KMS-11 (cell line): ENCODE data around the gene TSPAN3.
A peak's percentile ranks its signal among the peaks of the same experiment; 100 is the strongest.

Experiments used
- H2AFZ ChIP-seq: fragments of 200-600 bp; sonication (generic); 2 replicates; pipeline ENCODE4 v1.6.1; 2016; ENCODE audit warnings: antibody characterized with exemption, mixed run types, low read depth
- H3K27ac ChIP-seq: fragments of 200-600 bp; sonication (generic); 2 replicates; pipeline ENCODE4 v1.6.1; 2016; ENCODE audit warnings: mild to moderate bottlenecking, mixed run types
- H3K27me3 ChIP-seq: fragments of 200-600 bp; sonication (generic); 2 replicates; pipeline ENCODE4 v1.6.1; 2017; ENCODE audit warnings: mild to moderate bottlenecking, low read depth, mixed run types, moderate library complexity; ENCODE audit not compliant: insufficient read depth
- H3K36me3 ChIP-seq: fragments of 200-600 bp; sonication (generic); 2 replicates; pipeline ENCODE4 v1.6.1; 2017; ENCODE audit warnings: mild to moderate bottlenecking, mixed run types; ENCODE audit not compliant: insufficient read depth
- H3K4me1 ChIP-seq: fragments of 200-600 bp; sonication (generic); 2 replicates; pipeline ENCODE4 v1.6.1; 2016; ENCODE audit warnings: mild to moderate bottlenecking, low read depth, mixed run types; ENCODE audit not compliant: poor library complexity, severe bottlenecking
- H3K4me2 ChIP-seq: fragments of 200-600 bp; sonication (generic); 2 replicates; pipeline ENCODE4 v1.7.0; 2016; ENCODE audit warnings: mild to moderate bottlenecking, mixed run types
- H3K4me3 ChIP-seq: fragments of 200-600 bp; sonication (generic); IDR thresholded peaks from 2 replicates; pipeline ENCODE4 v1.6.1; 2017; ENCODE audit warnings: low read depth, low read length, mixed read lengths; ENCODE audit not compliant: insufficient read depth
- H3K79me2 ChIP-seq: fragments of 200-600 bp; sonication (generic); 2 replicates; pipeline ENCODE4 v1.6.1; 2016; ENCODE audit warnings: low read depth, mixed run types; ENCODE audit not compliant: insufficient read depth
- H3K9ac ChIP-seq: fragments of 200-600 bp; sonication (generic); 2 replicates; pipeline ENCODE4 v1.6.1; 2016; ENCODE audit warnings: mild to moderate bottlenecking, mixed run types
- H4K20me1 ChIP-seq: fragments of 200-600 bp; sonication (generic); 2 replicates; pipeline ENCODE4 v1.6.1; 2016; ENCODE audit warnings: mild to moderate bottlenecking, mixed run types; ENCODE audit not compliant: insufficient read depth
- CTCF ChIP-seq: fragments of 200-600 bp; sonication (generic); conservative IDR thresholded peaks from 2 replicates; pipeline ENCODE4 v1.6.1; 2017; ENCODE audit warnings: low read depth, mild to moderate bottlenecking, antibody characterized with exemption, low read length, moderate library complexity, mixed read lengths

Gene TSPAN3

GRCh38 chr15:77115179-77115578, 44.3 kb upstream of the TSPAN3 start:
- Histone ChIP-seq H3K27ac (no peak overlapping the region), H3K4me3 (no peak overlapping the region), H4K20me1 (no peaks in the 10 kb centered on the region), H3K27me3 (no peaks in the 10 kb centered on the region), H3K9ac (no peak overlapping the region), H3K79me2 (no peaks in the 10 kb centered on the region), H3K4me2 (no peak overlapping the region), H2AFZ (no peak overlapping the region), H3K4me1 (no peaks in the 10 kb centered on the region), H3K36me3 (no peaks in the 10 kb centered on the region)
- TF ChIP-seq CTCF, result no peak

- Histone ChIP-seq H3K27ac (no peak overlapping the region), H3K27me3 (no peaks in the 10 kb centered on the region), H3K36me3 (no peaks in the 10 kb centered on the region), H4K20me1 (no peaks in the 10 kb centered on the region), H3K79me2 (no peaks in the 10 kb centered on the region), H3K9ac (no peak overlapping the region), H3K4me3 (no peak overlapping the region), H3K4me2 (no peak overlapping the region), H2AFZ (no peak overlapping the region), H3K4me1 (no peaks in the 10 kb centered on the region)
- no peak for TF ChIP-seq CTCF
Observed at GRCh38 chr15:77112838-77113504, 42.1 kb upstream of the TSPAN3 start.

- H3K27me3 ChIP-seq, result no peaks in the 10 kb centered on the region
- no peaks in the 10 kb centered on the region for H3K4me1 ChIP-seq
- no peak overlapping the region for H3K9ac ChIP-seq
- no peak overlapping the region for H2AFZ ChIP-seq
- no peaks in the 10 kb centered on the region for H4K20me1 ChIP-seq
- H3K27ac ChIP-seq, result no peak overlapping the region
- no peak overlapping the region for H3K4me3 ChIP-seq
- TF ChIP-seq CTCF, result no peak
- H3K79me2 ChIP-seq, result no peaks in the 10 kb centered on the region
- no peak overlapping the region for H3K4me2 ChIP-seq
- H3K36me3 ChIP-seq, result no peaks in the 10 kb centered on the region
Observed at GRCh38 chr15:77111789-77112188, 40.9 kb upstream of the TSPAN3 start.

GRCh38 chr15:77107531-77108355, 36.8 kb upstream of the TSPAN3 start:
- Histone ChIP-seq H3K79me2 (no peaks in the 10 kb centered on the region), H2AFZ (no peak overlapping the region), H3K4me1 (no peaks in the 10 kb centered on the region), H3K36me3 (no peaks in the 10 kb centered on the region), H3K9ac (no peak overlapping the region), H3K4me2 (no peak overlapping the region), H4K20me1 (no peaks in the 10 kb centered on the region), H3K4me3 (no peak overlapping the region), H3K27ac (no peak overlapping the region), H3K27me3 (no peaks in the 10 kb centered on the region)
- peak; percentile 57 for TF ChIP-seq CTCF
